Pancreas (tissue), 10 donors: ENCODE results near the gene LOC101059915. TPM values are rescaled to one million over a fixed set of nuclear protein-coding genes. Genes with fewer than 3 reads are reported as not detected.
A peak's percentile ranks its signal among the peaks of the same experiment; 100 is the strongest.
"Not testable (repeated sequence)": the region's sequence is repeated elsewhere in the genome, so short reads cannot be mapped to it uniquely, and the experiment has no call there.

ENCODE experiments used
- ATAC-seq, 4 donors: fragments of 200-7000 bp; cut with Tn5 transposase; one replicate each; pipeline versions ENCODE4 v1.8.0 to v1.9.1; 2020; ENCODE audit warnings: mild to moderate bottlenecking in 4 of 4, moderate library complexity in 4 of 4
- DNase-seq, 6 donors: peaks; one replicate each; pipeline ENCODE4 v3.0.0-alpha.2; 2020
- FAIRE-seq: peaks from 2 replicates; lab custom pipeline; 2012; peaks lifted over from hg19 to GRCh38; lab: Jason Lieb, UNC
- H3K27ac ChIP-seq, 4 donors: fragments of 200-600 bp; sonication (generic); 1 replicate in 3 of 4; 2 replicates in 1 of 4; pipeline versions ENCODE4 v1.5.0 to v1.8.0; 2020
- H3K27me3 ChIP-seq, 4 donors: fragments of 200-600 bp; one replicate each; pipeline ENCODE4 v1.8.0; 2021
- H3K36me3 ChIP-seq, 3 donors: fragments of 200-600 bp; sonication (generic) in 1 of 3; one replicate each; pipeline versions ENCODE4 v1.5.0 to v1.8.0; 2020 to 2021
- H3K4me1 ChIP-seq, 3 donors: fragments of 200-600 bp; one replicate each; pipeline ENCODE4 v1.8.0; 2021
- H3K4me3 ChIP-seq, 4 donors: fragments of 200-600 bp; sonication (generic) in 2 of 4; one replicate each; pipeline versions ENCODE4 v1.5.0 to v1.8.0; 2020 to 2021
- H3K9me3 ChIP-seq, 4 donors: fragments of 200-600 bp; one replicate each; pipeline ENCODE4 v1.8.0; 2021
- WGBS, 2 donors: extraction: QIAGEN DNeasy Blood & Tissue Kit; methylation state at CpG; one replicate each; pipeline ENCODE4 v1.1.7; 2013; 5-methylcytosine and 5-hydroxymethylcytosine counted together
- intact Hi-C, 3 donors: fragments of 100-400 bp; cut with DNase I; formaldehyde crosslinking; loops; one replicate each; pipeline versions ENCODE4 v1.11.1 to v1.14.2; 2022
- polyA plus RNA-seq, 2 donors: library from polyadenylated mRNA; stranded (reverse); fragments of 200-250 nt; gene quantifications; one replicate each; pipeline ENCODE4 v1.2.3, GENCODE V29; 2013
- total RNA-seq, 6 donors: library from RNA; stranded (reverse); fragmentation: NEBNext Ultra II Directional in 4 of 6; extraction: Animal tissue kit (Norgen Biotek cat#: 25700) in 4 of 6; gene quantifications; one replicate each; pipeline versions ENCODE4 v1.2.1 to v1.2.4, GENCODE V29; 2021 to 2023
- donor health status: healthy with polysubstance abuse.
- donor health status: DM: no; HTN: no; CAD: no; lungs with moderate emphysema.
- donor health status: DM: no; HTN: no; CAD: no.
- donor health status: control.
- donor health status: control.
- donor health status: Bipolar disorder and iron deficiency.
- donor health status: DM: yes; HTN: yes; CAD: no.
- donor health status: DM: no; HTN: no; CAD: no.
- donor health status: DM: no; HTN: no; CAD: no.
- donor health status: DM: yes; HTN: yes; CAD: no.

LOC101059915 gene

GRCh38 chrX:71702853-71703252, 35.5 kb downstream of the LOC101059915 start:
- H3K27ac ChIP-seq, H3K27me3 ChIP-seq, DNase-seq, FAIRE-seq, intact Hi-C loops, H3K36me3 ChIP-seq, ATAC-seq, H3K4me1 ChIP-seq, H3K4me3 ChIP-seq, H3K9me3 ChIP-seq: not testable (repeated sequence)
- WGBS, 2 donors, result no CpG with 5 or more reads among the region's 12 CpGs

GRCh38 chrX:71714064-71714463, 46.7 kb downstream of the LOC101059915 start:
- intact Hi-C loops, FAIRE-seq, ATAC-seq, H3K4me3 ChIP-seq, H3K4me1 ChIP-seq, H3K36me3 ChIP-seq, DNase-seq, H3K27me3 ChIP-seq, H3K9me3 ChIP-seq, H3K27ac ChIP-seq: not testable (repeated sequence)
- no CpG with 5 or more reads among the region's 14 CpGs for WGBS, 2 donors

GRCh38 chrX:71715551-71715950, 48.2 kb downstream of the LOC101059915 start:
- H3K36me3 ChIP-seq, DNase-seq, H3K4me3 ChIP-seq, intact Hi-C loops, H3K4me1 ChIP-seq, H3K27me3 ChIP-seq, H3K9me3 ChIP-seq, FAIRE-seq, ATAC-seq, H3K27ac ChIP-seq: not testable (repeated sequence)
- WGBS, 2 donors, result no CpG with 5 or more reads among the region's 8 CpGs

GRCh38 chrX:71716323-71716722, 49.0 kb downstream of the LOC101059915 start:
- DNase-seq, H3K4me1 ChIP-seq, H3K27ac ChIP-seq, FAIRE-seq, H3K4me3 ChIP-seq, H3K9me3 ChIP-seq, H3K27me3 ChIP-seq, intact Hi-C loops, H3K36me3 ChIP-seq: not testable (repeated sequence)
- no CpG with 5 or more reads among the region's 12 CpGs for WGBS, 2 donors
- ATAC-seq, result peak in 2 of 4 donors; percentile 32 to 37

GRCh38 chrX:71718185-71718584, 50.8 kb downstream of the LOC101059915 start, which contains the start of gene CXorf49:
Gene CXorf49, minus strand, starts transcription at chrX:71718285. Its CDS starts 134 bp downstream, at chrX:71718151.
- no CpG with 5 or more reads among the region's 30 CpGs for WGBS, 2 donors
- H3K27me3 ChIP-seq, H3K27ac ChIP-seq, intact Hi-C loops, DNase-seq, H3K36me3 ChIP-seq, H3K4me3 ChIP-seq, FAIRE-seq, H3K4me1 ChIP-seq, H3K9me3 ChIP-seq, ATAC-seq: not testable (repeated sequence)

GRCh38 chrX:71719195-71719594, 51.8 kb downstream of the LOC101059915 start:
- H3K27me3 ChIP-seq, H3K4me3 ChIP-seq, intact Hi-C loops, H3K9me3 ChIP-seq, H3K27ac ChIP-seq, FAIRE-seq, H3K4me1 ChIP-seq, ATAC-seq, H3K36me3 ChIP-seq: not testable (repeated sequence)
- DNase-seq, result peak in 2 of 6 donors; percentile 21 to 57
- WGBS, 2 donors, result 78 to 85% methylated on average over 4 to 9 of the region's 30 CpGs

GRCh38 chrX:71720289-71720886, 53.0 kb downstream of the LOC101059915 start:
- DNase-seq, result not testable (repeated sequence)
- WGBS, 2 donors, result no CpG with 5 or more reads among the region's 20 CpGs
- peak in 2 of 4 donors; percentile 41 to 44 for ATAC-seq

More at GRCh38 chrX:71720289-71720886, 53.0 kb downstream of the LOC101059915 start:
- H3K9me3 ChIP-seq, H3K4me1 ChIP-seq, intact Hi-C loops, H3K27me3 ChIP-seq, H3K4me3 ChIP-seq, H3K36me3 ChIP-seq, H3K27ac ChIP-seq, FAIRE-seq: not testable (repeated sequence)

Other genes starting within 250 kb of the LOC101059915 start
- 100 to 1,000 TPM in 1 of 6 donors, 10 to 100 TPM in 5; 47.8 to 118 (median 69.4) TPM for gene OGT, start 134.4 kb upstream of the LOC101059915 start, total RNA-seq
- 10 to 100 TPM; 84.2 to 87.9 TPM for gene OGT, start 134.4 kb upstream of the LOC101059915 start, polyA plus RNA-seq
- gene GCNA, start 89.1 kb upstream of the LOC101059915 start, total RNA-seq, result 1 to 10 TPM in 2 of 6 donors, under 1 TPM in 4; 0.63 to 2.0 (median 0.89) TPM
- gene GCNA, start 89.1 kb upstream of the LOC101059915 start, polyA plus RNA-seq, result 1 to 10 TPM; 1.5 to 3.1 TPM
- under 1 TPM in 4 of 6 donors, not detected in 2; 0.23 to 0.52 (median 0.31) TPM for gene CXCR3, start 49.0 kb upstream of the LOC101059915 start, total RNA-seq
- under 1 TPM in 1 of 2 donors, not detected in 1; 0.11 TPM for gene CXCR3, start 49.0 kb upstream of the LOC101059915 start, polyA plus RNA-seq
- gene CXorf49, start 50.7 kb downstream of the LOC101059915 start, total RNA-seq, result not detected
- gene CXorf49, start 50.7 kb downstream of the LOC101059915 start, polyA plus RNA-seq, result not detected
- not detected for gene CXorf49B, start 95.8 kb downstream of the LOC101059915 start, total RNA-seq
- gene CXorf49B, start 95.8 kb downstream of the LOC101059915 start, polyA plus RNA-seq, result not detected
- gene NHSL2, start 243.3 kb downstream of the LOC101059915 start, total RNA-seq, result 1 to 10 TPM in 3 of 6 donors, under 1 TPM in 3; 0.91 to 3.9 (median 1.0) TPM
- under 1 TPM; 0.59 to 0.68 TPM for gene NHSL2, start 243.3 kb downstream of the LOC101059915 start, polyA plus RNA-seq